ENCODE data around the gene VSX1.

Gene VSX1

DNA sequence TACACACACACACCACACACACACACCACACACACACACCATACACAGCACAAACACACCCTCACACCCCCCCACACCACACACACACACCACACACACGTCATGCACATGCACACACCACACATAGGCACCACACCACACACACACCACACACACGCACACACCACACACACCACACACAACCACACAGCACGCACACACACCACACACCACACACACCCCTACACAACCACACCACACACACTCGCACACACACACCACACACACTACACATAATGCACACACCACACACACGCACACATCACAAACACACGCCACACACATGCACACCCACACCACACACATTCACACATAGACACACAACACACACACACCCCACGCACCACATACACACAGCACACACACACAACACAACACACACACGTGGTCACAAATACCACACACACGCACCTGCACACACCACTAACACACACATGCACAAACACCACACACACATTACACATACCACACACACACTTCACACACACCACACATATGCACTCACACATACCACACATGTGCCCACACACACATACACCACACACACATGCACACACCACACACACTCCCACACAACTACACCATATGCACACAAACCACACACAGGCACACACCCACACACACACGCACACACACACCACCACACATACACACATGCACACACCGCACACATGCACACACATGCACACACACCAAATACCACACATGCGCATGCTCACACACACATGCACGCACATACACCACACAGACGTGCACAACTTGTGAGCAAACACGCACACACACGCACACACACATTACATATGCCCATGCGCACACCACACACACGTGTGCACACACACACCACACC, 14.6 kb downstream of the VSX1 start:
- no peak for TF ChIP-seq CTCF (IDR thresholded peaks at IDR 0.05; ENCODE audit: borderline replicate concordance, control extremely low read depth, extremely low read depth, insufficient read depth, missing control alignments)
- in situ Hi-C loops (cut with MboI; ENCODE audit: low sequenced_read_pairs, unreplicated experiment) = loop anchor here (25.0 kb wide), 1 partner anchor 345 kb away; the partner anchor contains the start of gene GINS1
- DNase-seq (ENCODE audit: low spot score) = no peak

DNA sequence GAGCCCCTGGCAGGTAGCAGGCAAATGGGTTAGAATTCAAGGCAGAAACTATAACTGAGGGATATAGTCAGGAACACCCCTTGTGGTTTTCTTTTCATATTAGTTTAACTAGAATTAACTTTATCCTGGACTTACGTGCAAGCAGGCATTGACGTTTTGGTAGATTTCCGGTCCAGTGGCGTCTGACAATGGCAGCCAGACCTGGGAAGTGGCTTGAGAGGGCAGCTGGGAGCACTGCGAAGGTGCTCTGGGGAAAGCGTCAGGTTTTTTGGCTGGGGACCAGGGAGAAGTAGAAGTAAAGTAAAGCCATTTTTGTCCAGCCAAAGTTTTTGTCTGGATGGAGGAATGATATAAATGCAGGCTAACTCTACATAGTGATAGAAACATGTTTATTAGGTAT, 15.6 kb downstream of the VSX1 start:
- TF ChIP-seq CTCF (IDR thresholded peaks at IDR 0.05; ENCODE audit: borderline replicate concordance, control extremely low read depth, extremely low read depth, insufficient read depth, missing control alignments) = no peak
- in situ Hi-C loops (cut with MboI; ENCODE audit: low sequenced_read_pairs, unreplicated experiment) = loop anchor here (25.0 kb wide), 1 partner anchor 346 kb away; the partner anchor contains the start of gene GINS1
- DNase-seq (ENCODE audit: low spot score) = no peak

DNA sequence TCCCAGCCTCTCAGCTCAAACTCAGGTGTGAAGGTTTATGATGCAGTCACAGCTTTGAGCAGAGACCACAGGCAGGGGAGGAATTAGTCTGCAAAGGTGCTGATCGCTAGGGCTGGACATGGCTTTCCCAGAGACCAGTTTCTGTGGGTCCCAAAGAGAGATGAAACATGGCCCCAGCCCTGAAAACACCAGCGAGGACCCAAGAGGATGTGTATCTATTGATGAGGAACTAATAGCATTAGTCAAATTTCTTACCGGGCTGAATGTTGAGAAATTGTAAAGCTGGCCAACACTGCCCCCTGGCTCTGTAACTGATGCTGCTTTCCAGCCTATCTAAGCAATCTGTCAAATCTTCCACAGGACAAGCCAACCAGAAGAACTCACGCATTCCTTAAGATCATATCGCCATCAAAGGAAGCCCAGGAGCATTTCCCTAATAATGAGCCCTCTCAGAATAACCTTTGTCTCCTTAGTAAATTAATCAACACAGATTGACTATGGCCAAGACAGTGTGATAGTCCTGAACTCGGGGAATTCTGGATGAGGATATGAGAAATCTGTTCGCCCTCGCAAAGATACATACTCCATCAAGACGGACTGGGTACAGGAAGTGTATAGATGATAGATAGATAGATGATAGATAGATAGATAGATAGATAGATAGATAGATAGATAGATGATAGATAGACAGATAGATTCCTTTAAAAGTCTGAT, 16.2 kb downstream of the VSX1 start:
- peak; percentile 76 for DNase-seq (ENCODE audit: low spot score)
- peak; percentile 52 for TF ChIP-seq CTCF (IDR thresholded peaks at IDR 0.05; ENCODE audit: borderline replicate concordance, control extremely low read depth, extremely low read depth, insufficient read depth, missing control alignments)
- in situ Hi-C loops (cut with MboI; ENCODE audit: low sequenced_read_pairs, unreplicated experiment) = loop anchor here (25.0 kb wide), 1 partner anchor 347 kb away; the partner anchor contains the start of gene GINS1

- TF ChIP-seq CTCF (IDR thresholded peaks at IDR 0.05; ENCODE audit: borderline replicate concordance, control extremely low read depth, extremely low read depth, insufficient read depth, missing control alignments) = no peak
- in situ Hi-C loops (cut with MboI; ENCODE audit: low sequenced_read_pairs, unreplicated experiment) = loop anchor here (25.0 kb wide), 1 partner anchor 347 kb away; the partner anchor contains the start of gene GINS1
- DNase-seq (ENCODE audit: low spot score) = no peak
Observed at GRCh38 chr20:25065072-25065624, 16.8 kb downstream of the VSX1 start.

- no peak for DNase-seq (ENCODE audit: low spot score)
- no peak for TF ChIP-seq CTCF (IDR thresholded peaks at IDR 0.05; ENCODE audit: borderline replicate concordance, control extremely low read depth, extremely low read depth, insufficient read depth, missing control alignments)
- in situ Hi-C loops (cut with MboI; ENCODE audit: low sequenced_read_pairs, unreplicated experiment) = loop anchor here (5.0 to 25.0 kb wide), 2 partner anchors 67 to 348 kb away; partner anchors contain the start of gene GINS1
Observed at GRCh38 chr20:25064561-25065071, 17.3 kb downstream of the VSX1 start.

- no peak for TF ChIP-seq CTCF (IDR thresholded peaks at IDR 0.05; ENCODE audit: borderline replicate concordance, control extremely low read depth, extremely low read depth, insufficient read depth, missing control alignments)
- in situ Hi-C loops (cut with MboI; ENCODE audit: low sequenced_read_pairs, unreplicated experiment) = loop anchor here (5.0 to 25.0 kb wide), 2 partner anchors 67 to 348 kb away; partner anchors contain the start of gene GINS1
Observed at GRCh38 chr20:25063981-25064380, 18.0 kb downstream of the VSX1 start.

More at GRCh38 chr20:25063981-25064380, 18.0 kb downstream of the VSX1 start:
- no peak for DNase-seq (ENCODE audit: low spot score)

All from GM13976 (cell line).